GM12891 (cell line): ENCODE data around the gene EHD4.

ENCODE experiments used
- DNase-seq: peaks from one replicate; pipeline ENCODE4 v3.0.0; 2011; ENCODE audit warnings: low spot score; ENCODE audit not compliant: insufficient read length
- FAIRE-seq: peaks from 2 replicates; lab custom pipeline; 2011; peaks lifted over from hg19 to GRCh38; lab: Jason Lieb, UNC
- PAX5 ChIP-seq: IDR thresholded peaks from 2 replicates; pipeline ENCODE4 v1.6.1; 2011; ENCODE audit warnings: low read length, moderate library complexity, mild to moderate bottlenecking; ENCODE audit not compliant: insufficient read depth, severe bottlenecking
- POLR2A ChIP-seq: IDR thresholded peaks from 2 replicates; pipeline ENCODE4 v1.6.1; 2011; ENCODE audit warnings: low read depth, low read length, control low read depth
- POLR2AphosphoS5 ChIP-seq: IDR thresholded peaks from 2 replicates; pipeline ENCODE4 v1.6.1; 2011; ENCODE audit warnings: low read depth, low read length, control low read depth
- POU2F2 ChIP-seq: IDR thresholded peaks from 2 replicates; pipeline ENCODE4 v1.6.1; 2011; ENCODE audit warnings: low read depth, mild to moderate bottlenecking, control low read depth, low read length, moderate library complexity
- SPI1 ChIP-seq: IDR thresholded peaks from 2 replicates; pipeline ENCODE4 v1.6.1; 2011; ENCODE audit warnings: low read depth, low read length, control low read depth
- TAF1 ChIP-seq: IDR thresholded peaks from 2 replicates; pipeline ENCODE4 v1.6.1; 2011; ENCODE audit warnings: low read depth, low read length, control low read depth

Gene EHD4

GRCh38 chr15:41932101-41932500 lies 40.3 kb downstream of the EHD4 start:
- DNase-seq (no peak), FAIRE-seq (no peak)
- TF ChIP-seq SPI1 = no peak
- TF ChIP-seq TAF1 = no peak
- TF ChIP-seq POLR2AphosphoS5 = no peak
- no peak for TF ChIP-seq PAX5
- TF ChIP-seq POU2F2 = no peak
- TF ChIP-seq POLR2A = no peak

- DNase-seq (no peak), FAIRE-seq (no peak)
- TF ChIP-seq POLR2AphosphoS5 (no peak), PAX5 (no peak), POU2F2 (no peak), SPI1 (no peak), TAF1 (no peak), POLR2A (no peak)
These were observed 41.5 kb downstream of the EHD4 start for GRCh38 chr15:41930867-41931222.

GRCh38 chr15:41930221-41930866 lies 42.0 kb downstream of the EHD4 start:
- DNase-seq (no peak), FAIRE-seq (no peak)
- TF ChIP-seq SPI1 (peak; percentile 77), POLR2AphosphoS5 (no peak)

- FAIRE-seq (peak; percentile 82), DNase-seq (no peak)
- TF ChIP-seq TAF1 (no peak), PAX5 (peak; percentile 25), POLR2AphosphoS5 (0 out of 2 replicates have a peak, but pooled peaks have one; percentile 16)
These were observed 43.4 kb downstream of the EHD4 start for GRCh38 chr15:41928637-41929620.

GRCh38 chr15:41928100-41928499 lies 44.3 kb downstream of the EHD4 start:
- TF ChIP-seq POLR2A (peak; percentile 8; the same call in 1 of the 2 replicates), POU2F2 (no peak), PAX5 (no peak), SPI1 (no peak)
- no peak for FAIRE-seq
- DNase-seq = no peak

GRCh38 chr15:41927536-41927935 lies 44.8 kb downstream of the EHD4 start:
- TF ChIP-seq SPI1 = peak; percentile 30; the same call in 1 of the 2 replicates
- TF ChIP-seq POLR2AphosphoS5 = no peak
- DNase-seq = no peak
- FAIRE-seq = no peak

GRCh38 chr15:41926185-41927056 lies 45.9 kb downstream of the EHD4 start:
- TF ChIP-seq POLR2AphosphoS5 (no peak), TAF1 (no peak)
- DNase-seq = no peak
- FAIRE-seq = no peak

GRCh38 chr15:41925086-41925608 lies 47.2 kb downstream of the EHD4 start:
- DNase-seq = no peak
- TF ChIP-seq PAX5 (no peak), TAF1 (no peak), POLR2AphosphoS5 (no peak), POU2F2 (no peak), POLR2A (no peak), SPI1 (no peak)
- no peak for FAIRE-seq

- TF ChIP-seq POU2F2 (no peak), SPI1 (peak; percentile 35; the same call in 1 of the 2 replicates), TAF1 (no peak), POLR2A (no peak), POLR2AphosphoS5 (no peak)
- FAIRE-seq = no peak
These were observed 48.9 kb downstream of the EHD4 start for GRCh38 chr15:41923401-41923997.

More at GRCh38 chr15:41923401-41923997, 48.9 kb downstream of the EHD4 start:
- DNase-seq = no peak
